Endothelial cell of umbilical vein (primary cell): ENCODE measurements around the gene IMPA2. TPM values are rescaled to one million over a fixed set of nuclear protein-coding genes. Genes with fewer than 3 reads are reported as not detected.

ENCODE experiments used
- BruUV-seq: library from RNA; stranded (reverse); fragments of 400-500 nt; replicated peaks from 2 replicates; lab custom pipeline; 2021; lab: Mats Ljungman, UMichigan
- CTCF ChIA-PET: fragments of 300-600, 350-600 bp; sonication (Branson Sonifier 250); formaldehyde crosslinking; loops from one replicate; lab custom pipeline; 2021; ENCODE audit warnings: antibody characterized with exemption, inconsistent platforms; lab: Charles Lee
- POLR2A ChIA-PET: fragments of 300-600, 350-600 bp; sonication (Branson Sonifier 250); formaldehyde crosslinking; loops from one replicate; lab custom pipeline; 2021; ENCODE audit warnings: antibody characterized with exemption, inconsistent platforms; lab: Charles Lee
- DNase-seq: peaks from one replicate; pipeline ENCODE4 v3.0.0-alpha.2; 2011; ENCODE audit warnings: low read depth, low spot score
- FAIRE-seq: peaks from 2 replicates; lab custom pipeline; 2011; peaks lifted over from hg19 to GRCh38; lab: Jason Lieb, UNC
- H2AFZ ChIP-seq: 2 replicates; pipeline ENCODE4 v1.6.0; 2012; ENCODE audit warnings: low read depth, low read length, control low read depth, inconsistent platforms
- H3K27ac ChIP-seq: 2 replicates; pipeline ENCODE4 v1.5.1; 2011; ENCODE audit warnings: low read depth, mild to moderate bottlenecking, control low read depth, low read length, moderate library complexity; ENCODE audit not compliant: insufficient read depth
- H3K27me3 ChIP-seq, 2 experiments: 2 replicates each; pipeline versions ENCODE4 v1.6.0 to v1.6.1; 2011; ENCODE audit warnings: low read length in 2 of 2, mixed read lengths in 1 of 2; ENCODE audit not compliant: control insufficient read depth in 2 of 2, insufficient read depth in 2 of 2
- H3K36me3 ChIP-seq, 2 experiments: 2 replicates in 1 of 2; 3 replicates in 1 of 2; pipeline ENCODE4 v1.5.1; 2011; ENCODE audit warnings: low read length in 2 of 2, mild to moderate bottlenecking in 1 of 2, moderate library complexity in 1 of 2; ENCODE audit not compliant: control insufficient read depth in 2 of 2, insufficient read depth in 2 of 2; ENCODE audit errors: extremely low read depth in 1 of 2
- H3K4me1 ChIP-seq: 3 replicates; pipeline ENCODE4 v1.5.1; 2011; ENCODE audit warnings: mild to moderate bottlenecking, low read length; ENCODE audit not compliant: control insufficient read depth, insufficient read depth; ENCODE audit errors: extremely low read depth
- H3K4me2 ChIP-seq: 2 replicates; pipeline ENCODE4 v1.6.1; 2011; ENCODE audit warnings: low read length, control low read depth, mixed read lengths; ENCODE audit not compliant: insufficient read depth
- H3K4me3 ChIP-seq, 3 experiments: fragments of 200-600 bp in 1 of 3; sonication (generic), shearing (Covaris generic) in 1 of 3; replicated peaks in 1 of 3; 2 replicates each; pipeline ENCODE4 v1.5.1; 2011 to 2016; ENCODE audit warnings: control low read depth in 3 of 3, low read length in 3 of 3, mild to moderate bottlenecking in 2 of 3, inconsistent platforms in 1 of 3, low read depth in 1 of 3, moderate library complexity in 1 of 3; ENCODE audit not compliant: insufficient read depth in 1 of 3
- H3K79me2 ChIP-seq: 2 replicates; pipeline ENCODE4 v1.6.0; 2012; ENCODE audit warnings: low read length, inconsistent platforms; ENCODE audit not compliant: control insufficient read depth, insufficient read depth
- H3K9ac ChIP-seq: replicated peaks from 2 replicates; pipeline ENCODE3; 2011; ENCODE audit warnings: low read length, control low read depth; ENCODE audit not compliant: insufficient read depth; ENCODE audit errors: extremely low read depth
- H3K9me1 ChIP-seq: replicated peaks from 3 replicates; pipeline ENCODE4 v1.6.0; 2011; ENCODE audit warnings: mild to moderate bottlenecking, low read length; ENCODE audit not compliant: control insufficient read depth, insufficient read depth; ENCODE audit errors: extremely low read depth
- H3K9me3 ChIP-seq: replicated peaks from 2 replicates; pipeline ENCODE4 v1.5.1; 2012; ENCODE audit warnings: low read length, inconsistent platforms; ENCODE audit not compliant: control insufficient read depth, insufficient read depth
- H4K20me1 ChIP-seq: replicated peaks from 2 replicates; pipeline ENCODE3; 2011; ENCODE audit warnings: mild to moderate bottlenecking, low read length; ENCODE audit not compliant: control insufficient read depth, insufficient read depth; ENCODE audit errors: extremely low read depth
- CTCF ChIP-seq, 2 donors: IDR thresholded peaks; 1 replicate in 1 of 2; 2 replicates in 1 of 2; pipeline ENCODE4 v1.5.1; 2011; ENCODE audit warnings: low read length in 2 of 2, mild to moderate bottlenecking in 2 of 2, moderate library complexity in 2 of 2, control low read depth in 1 of 2, inconsistent platforms in 1 of 2, low read depth in 1 of 2; ENCODE audit not compliant: insufficient read depth in 1 of 2; ENCODE audit errors: extremely low read depth in 1 of 2
- EZH2 ChIP-seq: IDR thresholded peaks from 2 replicates; pipeline ENCODE4 v1.6.1; 2012; ENCODE audit warnings: borderline replicate concordance, low read depth, mild to moderate bottlenecking, moderate library complexity, low read length, inconsistent platforms; ENCODE audit not compliant: severe bottlenecking
- GATA2 ChIP-seq: IDR thresholded peaks from 2 replicates; pipeline ENCODE4 v1.7.0; 2011; ENCODE audit warnings: low read depth, mild to moderate bottlenecking, moderate library complexity, mixed read lengths, low read length; ENCODE audit not compliant: insufficient read length, insufficient read depth
- JUN ChIP-seq: IDR thresholded peaks from 2 replicates; pipeline ENCODE4 v1.6.1; 2011; ENCODE audit warnings: borderline replicate concordance, low read depth; ENCODE audit not compliant: insufficient read length, insufficient read depth
- MAX ChIP-seq: IDR thresholded peaks from 2 replicates; pipeline ENCODE4 v1.6.1; 2011; ENCODE audit not compliant: insufficient read depth, insufficient read length
- MYC ChIP-seq: IDR thresholded peaks from one replicate; pipeline ENCODE4 v1.6.1; 2011; ENCODE audit warnings: mild to moderate bottlenecking, low read depth, low read length
- POLR2A ChIP-seq: IDR thresholded peaks from 2 replicates; pipeline ENCODE4 v1.6.1; 2012; ENCODE audit warnings: low read depth, mild to moderate bottlenecking, control low read depth, low read length
- POLR2AphosphoS5 ChIP-seq: IDR thresholded peaks from 2 replicates; pipeline ENCODE4 v1.6.1; 2012; ENCODE audit warnings: low read depth, mild to moderate bottlenecking, control low read depth, low read length, moderate library complexity; ENCODE audit not compliant: insufficient read depth
- dilution Hi-C: fragments of 300-500 bp; cut with MboI; formaldehyde crosslinking; loops from one replicate; pipeline ENCODE4 v1.15.0; 2019; ENCODE audit warnings: low sequenced_read_pairs; ENCODE audit not compliant: extremely low pct_ligation_motif_present
- intact Hi-C: fragments of 100-400 bp; cut with micrococcal nuclease; formaldehyde crosslinking; loops from one replicate; pipeline ENCODE4 v1.10.0; 2022
- polyA plus RNA-seq, 4 experiments: library from polyadenylated mRNA; depleted of rRNA in 3 of 4; stranded (reverse) in 3 of 4; unstranded in 1 of 4; fragments of >200 nt; gene quantifications; 2 replicates each; pipeline versions ENCODE4 v1.2.1 to v1.2.3, GENCODE V29; 2011 to 2012; ENCODE audit warnings: missing spikeins in 1 of 4
- total RNA-seq: library from RNA; stranded (reverse); gene quantifications from 2 replicates; pipeline ENCODE4 v1.2.3, GENCODE V29; 2021

Gene IMPA2
- total and polyA plus RNA-seq, 2 donors (not counting 3 experiments of a cell fraction or from before 2014, with no cell fraction given), result 6.1 to 8.0 TPM

- H3K9me3 ChIP-seq, result no peaks in the 10 kb centered on the region
- POLR2A ChIA-PET, result interaction anchor here (0.6 to 1.4 kb wide), 3 partner anchors 13 to 93 kb away, joined by 5 to 8 read pairs (median 5); no protein-coding TSS in a partner anchor
- H3K9me1 ChIP-seq, result no peaks in the 10 kb centered on the region
- peaks cover 3 to 4% of the 10 kb centered on the region in 2 experiments for H3K27me3 ChIP-seq
- BruUV-seq, result no TSS peak
- no peaks in the 10 kb centered on the region for H4K20me1 ChIP-seq
- CTCF ChIA-PET, result interaction anchor here (1.0 to 4.6 kb wide), 10 partner anchors 14 to 249 kb away, joined by 3 to 74 read pairs (median 5); no protein-coding TSS in a partner anchor
- H3K4me3 ChIP-seq, result peak overlapping the region; percentile 59 to 86 (median 67)
- TF ChIP-seq MYC (no peak), POLR2AphosphoS5 (no peak), POLR2A (no peak), EZH2 (peak; percentile 26), JUN (no peak), MAX (no peak), GATA2 (no peak), CTCF (IDR thresholded peaks at IDR 0.05; ENCODE audit: extremely low read depth in 1 of 2, insufficient read depth in 1 of 2, low read depth in 1 of 2, low read length in 2 of 2) (no peak)
- H3K9ac ChIP-seq, result peak overlapping the region; percentile 33
- H3K27ac ChIP-seq, result no peak overlapping the region
- DNase-seq, result peak; percentile 19
- peaks cover 12% of the 10 kb centered on the region for H3K4me1 ChIP-seq
- intact Hi-C loops, result loop anchor here (1.0 to 5.0 kb wide), 5 partner anchors 27 to 130 kb away; partner anchors contain the start of genes CHMP1B and MPPE1
- peak overlapping the region; percentile 94 for H3K4me2 ChIP-seq
- H3K79me2 ChIP-seq, result no peaks in the 10 kb centered on the region
- no peaks in the 10 kb centered on the region for H3K36me3 ChIP-seq
- peak; percentile 63 for FAIRE-seq
- peak overlapping the region; percentile 89 for H2AFZ ChIP-seq
- dilution Hi-C loops, result no loop called here
These were observed 448 bp downstream of the IMPA2 start for GRCh38 chr18:11981543-11982366.
